ENCODE results near the gene HERC2.
A peak's percentile ranks its signal among the peaks of the same experiment; 100 is the strongest.
"Not testable (repeated sequence)": the region's sequence is repeated elsewhere in the genome, so short reads cannot be mapped to it uniquely, and the experiment has no call there.

HERC2 gene

GRCh38 chr15:28273468-28273867, 48.5 kb downstream of the HERC2 start:
- no peak for DNase-seq

DNA sequence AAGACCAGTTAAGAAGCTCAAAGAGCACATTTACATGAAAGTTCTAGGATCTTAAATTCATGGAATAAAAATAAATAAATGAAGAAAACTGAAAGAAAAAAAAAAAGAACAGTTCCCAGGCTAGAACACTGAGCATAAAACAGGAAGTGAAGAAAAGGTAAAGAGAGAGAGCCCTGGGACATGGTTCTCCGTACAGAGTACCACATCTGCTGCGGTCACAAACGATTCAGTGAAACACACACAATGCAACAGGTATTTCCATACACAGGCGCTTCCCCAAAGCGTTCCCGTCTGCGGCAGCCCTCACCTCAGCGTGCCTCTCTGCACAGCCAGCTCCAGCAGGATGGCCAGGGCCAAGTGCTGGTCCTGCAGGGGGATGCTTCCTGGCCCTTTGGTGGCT, 49.4 kb downstream of the HERC2 start:
- DNase-seq, result no peak

DNA sequence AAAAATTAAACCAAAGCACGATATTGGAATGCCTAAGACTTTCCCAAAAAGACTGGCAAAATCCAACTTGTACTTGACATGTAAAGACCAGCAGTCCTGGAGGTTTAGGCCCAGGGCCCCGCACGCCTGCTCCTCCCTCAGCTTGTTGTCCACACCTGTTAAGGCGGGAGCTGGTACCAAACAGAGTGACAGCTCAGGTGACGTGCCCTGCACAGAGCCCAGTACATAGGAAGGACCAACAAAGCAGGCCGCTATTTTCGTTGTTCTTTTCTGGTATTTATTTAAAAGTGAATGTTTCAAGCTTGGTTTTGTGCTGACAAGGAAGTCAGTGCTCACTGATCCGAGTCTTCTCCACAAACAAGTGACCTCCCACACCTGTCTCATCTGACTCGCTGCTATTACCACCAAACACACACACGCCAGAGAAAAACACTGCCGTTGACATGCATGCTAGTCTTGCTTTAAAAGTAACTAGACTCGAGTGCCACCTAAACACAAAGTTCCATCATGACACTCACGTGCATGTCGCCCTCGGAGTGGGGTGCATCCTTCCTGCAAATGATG, 50.2 kb downstream of the HERC2 start:
- DNase-seq, result no peak

GRCh38 chr15:28269097-28269496, 52.9 kb downstream of the HERC2 start:
- DNase-seq, result no peak

GRCh38 chr15:28267727-28268126, 54.3 kb downstream of the HERC2 start:
- DNase-seq, result no peak

DNA sequence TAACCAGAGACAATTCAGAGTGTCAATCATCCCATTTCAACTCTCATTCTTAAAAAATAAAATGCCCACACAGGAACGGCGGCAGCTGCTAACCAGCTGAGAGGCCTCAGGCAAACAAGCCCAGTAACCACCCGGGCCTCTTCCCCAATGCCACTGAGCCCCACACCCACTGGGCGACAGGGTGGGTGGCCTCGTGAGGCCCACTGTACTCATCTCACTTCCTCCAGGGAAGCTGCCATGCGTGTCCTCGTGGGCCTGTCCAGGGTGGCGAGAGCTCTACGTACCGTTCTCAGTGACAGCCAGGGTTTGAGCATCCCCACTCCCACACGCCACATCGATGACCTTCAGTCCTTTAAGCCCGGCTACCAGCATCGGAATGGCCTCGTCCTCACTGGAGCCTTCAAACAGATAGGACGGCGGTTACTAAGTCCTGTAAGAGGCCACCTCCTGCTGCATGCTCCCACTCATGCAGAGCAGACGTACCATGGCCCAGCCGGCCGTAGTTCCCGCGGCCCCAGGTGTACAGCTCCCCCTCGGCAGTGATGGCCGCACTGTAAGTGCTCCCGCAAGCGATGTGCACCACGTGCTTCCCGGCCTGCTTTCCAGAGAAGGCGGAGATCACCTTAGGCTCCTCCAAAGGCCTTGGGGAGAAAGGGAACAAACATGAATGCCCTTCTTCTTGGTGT, 56.5 kb downstream of the HERC2 start:
- DNase-seq, result no peak

GRCh38 chr15:28264166-28264565, 57.8 kb downstream of the HERC2 start:
- DNase-seq, result no peak

GRCh38 chr15:28262438-28262837, 59.5 kb downstream of the HERC2 start:
- DNase-seq, result peak; percentile 9

- DNase-seq, result no peak
Observed at GRCh38 chr15:28260722-28261121, 61.3 kb downstream of the HERC2 start.

- no peak for DNase-seq
Observed at GRCh38 chr15:28260317-28260716, 61.7 kb downstream of the HERC2 start.

GRCh38 chr15:28255965-28256364, 66.0 kb downstream of the HERC2 start:
- no peak for DNase-seq

GRCh38 chr15:28252831-28253230, 69.1 kb downstream of the HERC2 start:
- no peak for DNase-seq

- DNase-seq, result no peak
Observed at GRCh38 chr15:28246605-28247004, 75.4 kb downstream of the HERC2 start.

GRCh38 chr15:28243901-28244300, 78.1 kb downstream of the HERC2 start:
- no peak for DNase-seq

- DNase-seq, result no peak
Observed at GRCh38 chr15:28243399-28243798, 78.6 kb downstream of the HERC2 start.

GRCh38 chr15:28238296-28238695, 83.7 kb downstream of the HERC2 start:
- DNase-seq, result not testable (repeated sequence)

GRCh38 chr15:28231743-28232142, 90.2 kb downstream of the HERC2 start:
- DNase-seq, result not testable (repeated sequence)

GRCh38 chr15:28231336-28231735, 90.6 kb downstream of the HERC2 start:
- DNase-seq, result not testable (repeated sequence)

DNA sequence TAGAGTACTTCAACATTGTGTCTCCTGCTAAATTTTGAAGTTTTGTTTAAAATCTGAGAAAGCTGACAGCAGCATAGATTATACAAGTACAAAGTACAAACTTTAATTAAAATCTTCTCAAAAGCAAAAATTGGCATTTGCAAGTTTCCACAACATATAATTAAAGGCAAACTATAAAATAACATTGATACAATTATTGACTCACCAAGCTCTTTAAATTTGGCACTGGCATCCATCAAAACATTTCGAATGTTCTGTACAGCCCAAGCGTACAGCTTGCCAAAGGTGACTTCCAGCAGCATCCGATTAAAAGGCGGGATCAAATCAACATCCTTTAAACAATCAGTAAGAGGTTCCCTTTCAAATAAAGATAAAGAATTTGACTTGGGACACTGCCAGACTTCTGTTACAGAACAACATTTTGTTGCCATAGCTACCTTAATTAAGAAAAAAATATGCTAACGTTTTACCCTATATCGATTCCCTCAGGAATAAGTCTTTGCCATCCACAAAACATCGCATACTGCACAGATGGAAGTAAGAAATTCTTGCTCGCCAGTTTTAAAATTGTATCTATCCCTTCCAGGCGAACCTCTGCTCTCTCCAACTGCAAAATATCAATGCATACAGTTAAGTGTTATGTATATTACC, 92.9 kb downstream of the HERC2 start:
- peak; percentile 26 for DNase-seq

DNA sequence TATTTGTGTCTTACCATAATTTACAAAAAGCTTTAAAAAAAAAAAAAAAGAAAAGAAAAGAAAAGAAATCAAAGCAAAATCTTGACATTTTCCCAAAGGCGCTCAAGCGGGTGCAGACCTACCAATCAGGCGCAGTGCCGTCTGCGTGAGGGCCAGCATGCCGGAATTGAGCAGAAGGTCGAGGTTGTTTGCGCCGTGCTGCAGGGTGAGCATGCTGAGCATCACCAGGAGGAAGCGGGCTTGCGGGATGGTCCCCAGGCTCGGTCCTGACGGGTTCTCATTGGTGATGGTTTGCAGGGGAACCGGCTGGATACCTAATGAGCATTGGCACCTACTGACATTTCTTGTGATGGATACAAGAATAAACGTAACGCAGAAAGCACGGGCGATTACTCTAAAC, 93.9 kb downstream of the HERC2 start:
- DNase-seq, result no peak

DNA sequence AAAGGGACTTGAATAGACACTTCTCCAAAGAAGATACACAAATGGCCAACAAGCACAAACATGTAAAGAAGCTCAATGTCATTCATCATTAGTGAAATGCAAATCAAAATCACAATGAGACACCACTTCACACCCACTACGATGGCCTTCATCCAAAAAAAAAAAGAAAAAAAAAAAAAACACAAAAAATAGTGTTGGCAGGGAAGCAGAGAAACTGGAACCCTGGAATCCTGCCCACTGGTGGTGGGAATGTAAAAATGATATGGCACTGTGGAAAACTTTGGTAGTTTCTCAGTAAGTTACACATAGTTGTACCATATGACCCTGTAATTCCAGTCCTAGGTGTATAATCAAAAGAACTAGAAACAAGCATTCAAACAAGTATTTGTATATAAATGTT, 94.7 kb downstream of the HERC2 start:
- not testable (repeated sequence) for DNase-seq

DNA sequence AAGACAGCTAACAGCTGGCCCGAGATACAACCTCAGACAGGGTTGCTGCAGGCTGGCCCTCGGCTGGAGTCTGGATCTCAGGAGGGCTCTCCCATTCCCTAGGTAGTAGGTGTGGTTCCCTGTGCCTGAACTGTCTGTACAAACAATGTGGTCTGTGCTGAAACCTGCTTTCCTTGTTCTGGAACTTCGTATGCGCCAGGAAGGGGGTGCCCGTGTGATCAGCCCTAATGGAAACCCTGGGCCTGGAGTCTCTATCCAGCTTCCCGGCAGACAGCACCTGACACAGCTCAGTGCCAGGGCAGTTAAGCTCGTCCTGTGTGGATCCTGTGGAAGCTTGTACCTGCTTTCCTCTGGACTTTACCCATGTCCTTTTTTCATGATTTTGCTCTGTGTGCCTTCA, 99.4 kb downstream of the HERC2 start:
- DNase-seq, result not testable (repeated sequence)

- not testable (repeated sequence) for DNase-seq
Observed at GRCh38 chr15:28221696-28222095, 100.3 kb downstream of the HERC2 start.

- DNase-seq, result no peak
Observed at GRCh38 chr15:28219116-28219515, 102.9 kb downstream of the HERC2 start.
